Right atrium auricular region (tissue), 2 donors: ENCODE results near the gene STX16. TPM values are rescaled to one million over a fixed set of nuclear protein-coding genes. Genes with fewer than 3 reads are reported as not detected.

ENCODE experiments used
- DNase-seq: peaks from one replicate; pipeline ENCODE4 v3.0.0-alpha.2; 2019; ENCODE audit warnings: low spot score
- H3K27ac ChIP-seq, 2 donors: fragments of 200-600 bp; sonication (generic); 1 replicate in 1 of 2; 2 replicates in 1 of 2; pipeline ENCODE4 v1.5.1; 2016 to 2019
- H3K27me3 ChIP-seq, 2 donors: fragments of 200-600 bp; sonication (generic); one replicate each; pipeline versions ENCODE4 v1.5.1 to v1.6.0; 2017 to 2019
- H3K36me3 ChIP-seq: fragments of 200-600 bp; sonication (generic); one replicate; pipeline ENCODE4 v1.5.1; 2016
- H3K4me1 ChIP-seq, 2 donors: fragments of 200-600 bp; sonication (generic); one replicate each; pipeline versions ENCODE4 v1.5.1 to v1.6.0; 2017 to 2019
- H3K4me3 ChIP-seq, 2 donors: fragments of 200-600 bp; sonication (generic); 1 replicate in 1 of 2; 2 replicates in 1 of 2; pipeline ENCODE4 v1.5.1; 2017 to 2019; ENCODE audit warnings: mild to moderate bottlenecking in 1 of 2, moderate library complexity in 1 of 2
- H3K9me3 ChIP-seq, 2 donors: fragments of 200-600 bp; sonication (generic); one replicate each; pipeline ENCODE4 v1.5.1; 2019
- total RNA-seq, 2 donors: library from RNA; depleted of rRNA; stranded (reverse); fragments of >200 nt; gene quantifications; one replicate each; pipeline ENCODE4 v1.1.0, GENCODE V29; 2016
- TF ChIP-seq, protein P1 (sequence below), 2 donors: fragments of 200-600 bp; sonication (generic); IDR thresholded peaks; one replicate each; pipeline ENCODE4 v1.5.1; 2019; ENCODE audit warnings: antibody characterized with exemption in 2 of 2

STX16 gene
- total RNA-seq, 2 donors from 2014 or later = 20.9 to 26.1 TPM

DNA sequence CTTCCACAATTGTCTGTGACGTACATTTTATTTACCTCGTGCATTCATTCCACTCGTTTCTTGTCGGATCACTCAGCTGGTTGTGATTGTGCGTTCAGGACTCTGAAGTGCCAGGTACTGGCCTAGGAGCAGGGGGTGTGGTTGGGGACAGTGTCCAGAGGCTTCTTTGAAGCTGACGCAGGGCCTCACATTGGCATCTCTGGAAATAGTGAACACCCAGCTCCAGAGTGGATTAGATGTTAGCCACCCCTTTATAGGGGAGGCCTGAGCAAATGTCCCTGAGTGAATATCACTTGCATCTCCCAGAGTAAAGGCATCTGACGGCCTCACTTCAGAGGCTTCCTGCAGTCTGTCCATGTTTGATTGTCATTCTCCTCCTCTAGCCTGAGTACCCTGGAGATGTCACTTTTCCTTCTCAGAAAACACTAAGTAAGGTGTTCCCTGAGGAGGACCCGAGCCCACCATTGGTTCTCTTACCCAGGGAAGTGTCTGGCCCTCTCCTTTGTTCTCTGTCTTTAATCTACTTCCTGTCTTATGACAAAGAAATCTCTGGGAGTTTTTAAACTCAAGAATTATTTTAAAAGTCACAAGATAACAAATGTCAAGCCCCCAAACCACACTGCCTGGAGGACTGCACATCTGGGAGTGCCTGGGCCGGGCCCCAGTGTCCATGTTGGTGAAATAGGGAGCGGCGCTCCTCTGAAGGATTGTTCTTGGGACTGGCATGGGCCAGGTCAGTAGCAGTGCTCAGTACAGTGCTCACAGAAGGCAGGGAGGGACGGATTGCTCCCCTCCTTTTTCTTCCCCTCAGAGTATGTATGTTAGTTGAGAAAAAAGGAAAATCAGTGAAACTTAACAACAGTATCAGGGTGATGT is 10.8 kb downstream of the STX16 start:
- TF ChIP-seq, protein P1, sequence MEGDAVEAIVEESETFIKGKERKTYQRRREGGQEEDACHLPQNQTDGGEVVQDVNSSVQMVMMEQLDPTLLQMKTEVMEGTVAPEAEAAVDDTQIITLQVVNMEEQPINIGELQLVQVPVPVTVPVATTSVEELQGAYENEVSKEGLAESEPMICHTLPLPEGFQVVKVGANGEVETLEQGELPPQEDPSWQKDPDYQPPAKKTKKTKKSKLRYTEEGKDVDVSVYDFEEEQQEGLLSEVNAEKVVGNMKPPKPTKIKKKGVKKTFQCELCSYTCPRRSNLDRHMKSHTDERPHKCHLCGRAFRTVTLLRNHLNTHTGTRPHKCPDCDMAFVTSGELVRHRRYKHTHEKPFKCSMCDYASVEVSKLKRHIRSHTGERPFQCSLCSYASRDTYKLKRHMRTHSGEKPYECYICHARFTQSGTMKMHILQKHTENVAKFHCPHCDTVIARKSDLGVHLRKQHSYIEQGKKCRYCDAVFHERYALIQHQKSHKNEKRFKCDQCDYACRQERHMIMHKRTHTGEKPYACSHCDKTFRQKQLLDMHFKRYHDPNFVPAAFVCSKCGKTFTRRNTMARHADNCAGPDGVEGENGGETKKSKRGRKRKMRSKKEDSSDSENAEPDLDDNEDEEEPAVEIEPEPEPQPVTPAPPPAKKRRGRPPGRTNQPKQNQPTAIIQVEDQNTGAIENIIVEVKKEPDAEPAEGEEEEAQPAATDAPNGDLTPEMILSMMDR (IDR thresholded peaks at IDR 0.05) = no peak
- H3K4me1 ChIP-seq = peaks cover 0 to 30% of the 10 kb centered on the region in 2 donors

DNA sequence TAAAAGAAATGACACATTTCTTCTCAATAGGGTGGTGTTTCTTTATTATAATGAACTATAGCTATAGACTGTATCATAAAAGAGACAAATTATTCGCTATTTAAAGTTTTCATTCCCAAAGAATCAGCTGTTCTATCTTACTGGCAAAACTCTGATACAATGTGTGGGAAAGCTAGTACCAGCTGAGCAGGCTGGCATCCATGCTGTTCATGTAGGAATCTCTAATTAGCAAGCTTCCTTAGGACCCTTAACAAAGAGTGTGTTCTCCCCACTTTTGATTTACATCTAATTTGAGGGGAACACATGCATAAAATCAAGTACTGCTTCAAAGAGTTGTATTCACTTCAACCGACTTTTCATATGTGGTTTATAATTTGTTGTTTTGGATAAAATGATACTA is 13.2 kb downstream of the STX16 start:
- no peak for DNase-seq
- H3K4me3 ChIP-seq = no peak overlapping the region
- H3K4me1 ChIP-seq = peaks cover 0 to 14% of the 10 kb centered on the region in 2 donors
- peaks cover 20% of the 10 kb centered on the region for H3K36me3 ChIP-seq
- H3K27me3 ChIP-seq = no peaks in the 10 kb centered on the region
- TF ChIP-seq, protein P1 (IDR thresholded peaks at IDR 0.05) = no peak
- no peaks in the 10 kb centered on the region for H3K9me3 ChIP-seq
- H3K27ac ChIP-seq = no peak overlapping the region

More for the DNA sequence above, 10.8 kb downstream of the STX16 start:
- no peak overlapping the region for H3K4me3 ChIP-seq
- H3K36me3 ChIP-seq = peaks cover 6% of the 10 kb centered on the region
- no peaks in the 10 kb centered on the region for H3K27me3 ChIP-seq
- no peaks in the 10 kb centered on the region for H3K9me3 ChIP-seq
- DNase-seq = no peak
- no peak overlapping the region for H3K27ac ChIP-seq

DNA sequence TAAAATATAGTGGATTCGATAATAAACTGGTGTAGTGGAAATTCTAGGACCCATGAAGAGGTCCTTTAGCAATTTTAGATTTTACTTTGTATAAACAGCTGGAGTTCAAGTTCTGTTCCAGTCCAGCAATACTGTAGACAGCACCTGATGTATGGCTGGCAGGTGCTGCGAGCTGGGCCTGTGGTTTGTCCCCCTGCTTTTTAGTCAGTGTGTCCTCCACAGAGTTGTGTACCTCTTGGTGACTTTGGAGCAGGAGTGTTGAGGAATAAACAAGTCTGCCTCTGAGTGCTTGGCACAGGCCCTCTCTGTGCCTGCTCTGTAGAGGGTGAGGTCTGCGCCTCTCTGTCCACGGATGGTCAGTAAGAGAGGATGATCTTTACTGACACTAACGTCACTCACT is 13.8 kb downstream of the STX16 start:
- no peak overlapping the region for H3K4me3 ChIP-seq
- peaks cover 26% of the 10 kb centered on the region for H3K36me3 ChIP-seq
- TF ChIP-seq, protein P1 (IDR thresholded peaks at IDR 0.05) = no peak
- H3K27ac ChIP-seq = no peak overlapping the region
- H3K27me3 ChIP-seq = no peaks in the 10 kb centered on the region
- DNase-seq = no peak
- peaks cover 0 to 14% of the 10 kb centered on the region in 2 donors for H3K4me1 ChIP-seq
- no peaks in the 10 kb centered on the region for H3K9me3 ChIP-seq

DNA sequence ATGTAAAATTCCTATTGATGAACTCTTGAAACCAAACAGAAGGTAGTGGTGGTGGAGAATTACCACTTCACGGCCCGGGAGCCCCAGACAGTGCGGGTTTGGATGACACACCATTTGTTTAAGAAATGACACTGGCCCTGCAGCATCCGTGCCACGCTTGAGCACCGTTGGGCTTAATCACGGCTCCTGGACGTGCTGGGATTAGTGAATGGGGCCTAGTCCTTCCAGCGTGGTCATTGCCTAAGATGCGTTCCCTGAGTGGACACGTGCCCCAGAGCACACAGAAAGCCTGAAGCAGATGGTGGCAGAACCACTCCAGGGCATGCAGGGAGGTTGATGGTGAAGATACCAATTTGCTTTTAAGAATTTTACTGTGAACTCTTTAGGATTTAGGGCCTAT is 14.5 kb downstream of the STX16 start:
- no peaks in the 10 kb centered on the region for H3K9me3 ChIP-seq
- H3K27ac ChIP-seq = no peak overlapping the region
- TF ChIP-seq, protein P1 (IDR thresholded peaks at IDR 0.05) = no peak
- no peaks in the 10 kb centered on the region for H3K27me3 ChIP-seq
- peaks cover 33% of the 10 kb centered on the region for H3K36me3 ChIP-seq
- peaks cover 0 to 14% of the 10 kb centered on the region in 2 donors for H3K4me1 ChIP-seq
- DNase-seq = no peak
- H3K4me3 ChIP-seq = no peak overlapping the region

DNA sequence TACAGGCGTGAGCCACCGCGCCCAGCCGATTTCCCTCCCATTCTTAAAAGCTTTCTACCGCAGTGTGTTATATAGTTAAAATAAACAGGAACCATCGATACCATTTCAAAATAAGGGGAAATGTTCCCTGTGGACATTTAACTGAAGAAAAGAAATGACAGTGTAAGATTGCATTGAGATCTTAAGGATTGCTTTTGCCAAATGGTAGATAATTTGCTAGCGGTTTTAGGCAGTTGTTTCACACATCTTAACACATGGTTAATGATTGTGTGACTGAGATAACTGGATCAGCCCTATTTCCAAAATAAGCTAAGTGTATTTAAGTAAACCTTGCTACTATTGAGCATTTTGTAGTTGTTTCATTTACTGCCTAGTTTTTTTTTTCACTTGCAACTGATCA is 15.6 kb downstream of the STX16 start:
- peaks cover 33% of the 10 kb centered on the region for H3K36me3 ChIP-seq
- TF ChIP-seq, protein P1 (IDR thresholded peaks at IDR 0.05) = no peak

More for the DNA sequence above, 15.6 kb downstream of the STX16 start:
- no peaks in the 10 kb centered on the region for H3K9me3 ChIP-seq
- H3K4me1 ChIP-seq = peaks cover 0 to 5% of the 10 kb centered on the region in 2 donors
- H3K27ac ChIP-seq = no peak overlapping the region
- H3K27me3 ChIP-seq = no peaks in the 10 kb centered on the region
- no peak for DNase-seq
- no peak overlapping the region for H3K4me3 ChIP-seq
